Loucy (cell line): ENCODE data around the gene IFT27.

ENCODE experiments used
- EZH2phosphoT487 ChIP-seq: fragments of 200-600 bp; IDR thresholded peaks from 2 replicates; pipeline ENCODE4 v1.6.1; 2018; ENCODE audit warnings: antibody characterized with exemption, mild to moderate bottlenecking, moderate library complexity, borderline replicate concordance
- TF ChIP-seq, protein P1 (sequence below): fragments of 200-600 bp; sonication (generic); conservative IDR thresholded peaks from 2 replicates; pipeline ENCODE4 v1.5.1; 2014; ENCODE audit warnings: mild to moderate bottlenecking, antibody characterized with exemption, low read length

DNA sequence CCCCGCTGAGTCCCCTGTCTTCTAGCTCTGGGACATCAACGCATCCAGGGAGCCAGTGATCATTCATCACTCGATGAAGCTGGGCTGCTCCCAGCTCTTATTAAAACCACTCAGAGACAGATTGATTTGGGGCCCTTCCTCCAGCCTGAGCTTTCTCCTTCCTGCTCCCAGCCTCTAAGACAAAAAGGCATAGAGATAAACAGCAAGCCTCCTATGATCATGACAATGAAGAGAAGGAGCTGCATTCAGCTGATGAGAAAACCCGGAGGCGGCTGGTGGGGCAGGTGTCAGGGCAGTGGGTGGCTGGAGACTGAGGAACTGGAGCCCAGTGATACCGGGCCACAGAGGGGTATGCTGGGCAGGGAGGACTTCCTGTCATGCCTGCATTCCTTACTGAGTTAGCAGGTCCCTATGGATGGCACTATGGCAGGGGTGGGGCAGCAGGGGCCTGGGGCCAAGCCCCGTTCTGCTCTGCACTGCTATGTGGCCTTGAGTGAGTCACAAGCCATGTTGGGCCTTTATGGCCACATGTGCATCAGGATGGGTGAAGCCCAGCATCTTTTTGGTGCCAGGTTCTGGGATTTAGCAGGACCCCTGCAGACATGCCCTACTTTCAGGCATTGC is 20.7 kb upstream of the IFT27 start:
- TF ChIP-seq, protein P1, sequence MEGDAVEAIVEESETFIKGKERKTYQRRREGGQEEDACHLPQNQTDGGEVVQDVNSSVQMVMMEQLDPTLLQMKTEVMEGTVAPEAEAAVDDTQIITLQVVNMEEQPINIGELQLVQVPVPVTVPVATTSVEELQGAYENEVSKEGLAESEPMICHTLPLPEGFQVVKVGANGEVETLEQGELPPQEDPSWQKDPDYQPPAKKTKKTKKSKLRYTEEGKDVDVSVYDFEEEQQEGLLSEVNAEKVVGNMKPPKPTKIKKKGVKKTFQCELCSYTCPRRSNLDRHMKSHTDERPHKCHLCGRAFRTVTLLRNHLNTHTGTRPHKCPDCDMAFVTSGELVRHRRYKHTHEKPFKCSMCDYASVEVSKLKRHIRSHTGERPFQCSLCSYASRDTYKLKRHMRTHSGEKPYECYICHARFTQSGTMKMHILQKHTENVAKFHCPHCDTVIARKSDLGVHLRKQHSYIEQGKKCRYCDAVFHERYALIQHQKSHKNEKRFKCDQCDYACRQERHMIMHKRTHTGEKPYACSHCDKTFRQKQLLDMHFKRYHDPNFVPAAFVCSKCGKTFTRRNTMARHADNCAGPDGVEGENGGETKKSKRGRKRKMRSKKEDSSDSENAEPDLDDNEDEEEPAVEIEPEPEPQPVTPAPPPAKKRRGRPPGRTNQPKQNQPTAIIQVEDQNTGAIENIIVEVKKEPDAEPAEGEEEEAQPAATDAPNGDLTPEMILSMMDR: no peak
- TF ChIP-seq EZH2phosphoT487: no peak
